Left ventricle myocardium superior (tissue), 1 donor: ENCODE results near the gene EEF1AKMT2. TPM values are rescaled to one million over a fixed set of nuclear protein-coding genes. Genes with fewer than 3 reads are reported as not detected.
A peak's percentile ranks its signal among the peaks of the same experiment; 100 is the strongest.

Experiments used
- ATAC-seq: fragments of 200-7000 bp; cut with Tn5 transposase; one replicate; pipeline ENCODE4 v1.9.1; 2020; ENCODE audit warnings: mild to moderate bottlenecking, moderate library complexity
- DNase-seq: peaks from one replicate; pipeline ENCODE4 v3.0.0-alpha.2; 2020
- intact Hi-C: fragments of 100-400 bp; cut with micrococcal nuclease; formaldehyde crosslinking; loops from one replicate; pipeline ENCODE4 v1.11.0; 2022
- total RNA-seq: library from RNA; stranded (reverse); fragmentation: NEBNext Ultra II Directional; extraction: Animal tissue kit (Norgen Biotek cat#: 25700); gene quantifications from one replicate; pipeline ENCODE4 v1.2.1, GENCODE V29; 2021
- donor health status: DM: no; HTN: yes; CAD: no; lungs with severe emphysema.

EEF1AKMT2 gene
- total RNA-seq, 1 donor from 2014 or later: 13.7 TPM

DNA sequence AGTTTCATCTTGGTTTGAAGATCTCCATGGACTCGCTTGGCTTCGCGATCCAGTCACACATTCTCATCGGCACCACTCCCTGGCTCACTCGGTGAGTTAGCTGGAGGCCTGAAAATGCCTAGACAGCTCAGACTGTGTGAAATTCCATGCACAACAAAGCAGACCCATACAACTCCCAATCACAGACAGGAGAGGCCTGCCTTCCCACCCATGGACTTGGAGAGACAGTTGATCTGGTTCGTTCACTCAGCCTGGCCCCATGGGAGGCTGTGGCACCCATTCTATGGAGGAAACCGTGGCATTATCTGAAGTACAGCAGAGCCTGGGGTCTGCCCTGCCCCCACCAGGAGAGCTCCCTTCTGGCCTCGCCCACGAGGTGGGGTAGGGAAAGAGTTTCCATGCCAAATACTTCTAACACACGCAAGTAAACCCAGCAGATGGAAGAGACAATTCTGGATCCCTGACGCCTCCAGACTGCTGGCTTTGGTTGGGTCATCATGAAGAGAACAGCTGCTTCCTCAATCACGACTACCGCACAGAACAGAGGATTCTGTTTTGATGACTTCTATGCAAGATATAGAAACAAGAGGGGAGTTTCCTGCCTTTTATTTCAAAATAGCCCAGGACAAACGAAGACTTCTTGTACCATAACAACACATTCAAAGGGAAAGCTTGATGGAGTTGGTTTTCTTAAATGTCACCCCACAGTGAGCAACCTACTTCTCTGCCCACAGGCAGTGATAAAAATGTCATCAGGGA lies 63.4 kb downstream of the EEF1AKMT2 start:
- DNase-seq (peak; percentile 49), ATAC-seq (peak; percentile 57)
- intact Hi-C loops: no loop called here

DNA sequence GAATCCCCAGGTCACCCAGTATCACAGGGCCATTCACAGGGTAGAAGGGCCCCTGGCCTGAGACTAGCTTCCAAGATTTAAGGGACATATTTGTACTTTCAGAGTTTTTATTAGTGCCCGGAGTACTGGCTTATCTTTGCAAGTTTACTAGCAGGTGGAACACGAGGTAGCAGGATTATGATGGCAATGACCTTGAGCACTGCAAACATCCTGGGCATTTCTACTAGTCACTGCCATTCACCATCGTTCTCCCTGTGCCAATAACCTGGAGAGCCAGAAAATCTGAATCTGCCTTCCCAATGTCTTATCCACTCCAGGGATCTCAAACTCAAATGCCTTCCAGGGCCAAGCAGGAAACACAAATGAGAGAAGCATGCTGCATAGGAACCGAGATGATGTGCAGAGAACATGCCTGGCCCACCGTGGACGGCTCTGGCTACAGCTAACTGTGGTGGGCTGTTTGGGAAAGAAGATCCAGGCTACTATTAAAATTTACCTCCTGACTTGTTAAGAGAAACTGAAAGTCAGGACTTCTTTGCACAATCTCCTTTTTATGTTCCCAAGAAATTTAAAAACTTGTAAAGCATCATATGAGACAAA lies 64.2 kb downstream of the EEF1AKMT2 start:
- ATAC-seq: no peak
- intact Hi-C loops: no loop called here
- no peak for DNase-seq

DNA sequence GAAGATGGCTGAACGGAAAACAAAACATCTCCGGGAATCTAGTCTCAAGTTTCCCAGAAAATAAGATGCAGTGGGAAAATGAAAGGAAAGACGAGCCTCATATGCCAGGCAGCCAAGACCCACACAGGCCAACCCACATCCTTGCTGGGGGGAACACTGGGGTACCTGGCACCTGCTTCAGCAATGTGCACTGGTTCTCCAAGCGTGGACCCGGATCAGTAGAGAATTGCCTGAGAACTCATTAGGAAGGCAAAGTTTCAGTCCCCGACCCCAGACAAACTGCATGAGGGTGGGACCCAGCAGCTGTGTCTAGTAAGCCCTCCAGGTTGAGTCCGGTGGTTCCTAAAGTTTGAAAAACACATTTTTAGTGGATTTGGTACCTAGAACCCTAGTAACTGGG lies 65.9 kb downstream of the EEF1AKMT2 start:
- intact Hi-C loops: no loop called here
- ATAC-seq (no peak), DNase-seq (no peak)

DNA sequence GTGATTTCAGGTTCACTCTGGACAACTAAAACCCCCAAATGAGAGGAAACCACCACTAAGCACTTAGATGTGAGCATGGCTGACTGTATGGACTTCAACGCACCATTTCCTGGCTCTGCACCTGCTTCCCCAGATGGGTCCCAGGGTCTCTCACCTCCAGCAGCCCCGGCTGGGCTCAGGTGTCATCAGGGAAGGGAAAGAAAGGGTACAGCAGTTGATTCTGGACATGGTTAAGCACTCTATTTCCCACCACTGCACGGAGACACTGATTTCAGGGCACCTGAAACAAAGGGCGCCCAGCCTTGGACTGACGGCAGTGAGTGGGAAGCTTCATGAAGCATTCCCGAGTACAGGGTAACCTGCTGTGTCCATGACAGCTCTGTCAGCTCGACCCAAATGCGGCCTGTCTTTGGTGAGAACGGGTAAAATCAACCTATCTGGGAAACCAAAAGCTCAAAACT lies 66.5 kb downstream of the EEF1AKMT2 start:
- intact Hi-C loops: no loop called here
- no peak for DNase-seq

DNA sequence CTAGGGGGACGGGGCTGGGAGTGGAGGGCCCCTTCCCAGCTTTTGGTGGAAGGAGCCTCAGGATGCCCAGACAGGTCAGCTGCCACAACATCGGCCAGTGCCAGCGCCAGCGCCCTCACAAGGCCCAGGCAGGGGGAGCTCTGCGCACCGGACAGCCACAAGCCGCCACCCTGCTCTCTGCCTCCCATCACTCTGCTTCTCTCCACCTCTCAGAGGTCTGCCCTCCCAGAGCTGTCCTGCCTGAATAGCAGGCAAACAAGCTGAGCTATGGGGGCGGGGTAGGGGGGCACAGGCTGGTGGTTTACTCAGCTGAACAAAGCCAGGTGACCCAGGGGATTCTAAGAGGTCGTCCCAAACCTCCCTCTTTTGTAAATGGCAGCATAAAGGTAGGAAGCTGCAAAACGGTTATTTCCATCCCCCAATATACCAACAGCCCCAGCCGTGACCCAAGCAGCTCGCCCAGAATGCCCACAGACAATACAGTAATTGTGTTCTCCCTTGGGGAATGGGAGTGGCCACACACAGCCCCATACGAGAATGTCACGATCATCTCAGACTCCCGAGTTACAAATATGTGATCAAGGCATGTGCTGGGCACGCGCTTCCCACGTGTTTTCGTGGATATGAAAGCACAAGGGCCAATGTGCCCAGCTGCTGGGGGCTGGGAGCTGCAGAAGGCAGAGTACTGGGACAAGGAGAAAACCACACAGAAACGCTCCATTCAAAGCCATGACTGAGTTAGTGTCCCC lies 67.2 kb downstream of the EEF1AKMT2 start:
- intact Hi-C loops: no loop called here

More for the DNA sequence above, 66.5 kb downstream of the EEF1AKMT2 start:
- ATAC-seq: no peak

DNA sequence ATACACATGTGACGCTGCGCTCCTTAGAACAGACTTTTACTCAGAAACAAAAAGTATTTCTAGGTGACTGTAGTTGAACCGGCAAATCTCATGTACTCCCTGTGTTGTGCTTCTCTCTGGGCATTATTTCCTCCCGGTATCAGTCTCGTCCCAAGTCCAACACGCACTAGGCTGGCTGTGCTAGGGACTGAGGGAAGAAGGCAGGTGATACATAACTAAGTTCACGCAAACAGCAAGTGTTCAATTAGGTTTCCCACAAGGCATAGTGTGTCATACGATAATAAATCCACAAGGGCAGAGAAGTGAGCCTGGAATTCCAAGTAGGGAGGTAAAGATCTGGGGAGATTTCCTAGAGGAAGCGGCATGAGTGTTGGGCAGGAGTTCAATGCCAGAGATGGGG lies 67.9 kb downstream of the EEF1AKMT2 start:
- no peak for DNase-seq
- no peak for ATAC-seq
- intact Hi-C loops: no loop called here

More for the DNA sequence above, 67.2 kb downstream of the EEF1AKMT2 start:
- ATAC-seq: no peak
- no peak for DNase-seq

DNA sequence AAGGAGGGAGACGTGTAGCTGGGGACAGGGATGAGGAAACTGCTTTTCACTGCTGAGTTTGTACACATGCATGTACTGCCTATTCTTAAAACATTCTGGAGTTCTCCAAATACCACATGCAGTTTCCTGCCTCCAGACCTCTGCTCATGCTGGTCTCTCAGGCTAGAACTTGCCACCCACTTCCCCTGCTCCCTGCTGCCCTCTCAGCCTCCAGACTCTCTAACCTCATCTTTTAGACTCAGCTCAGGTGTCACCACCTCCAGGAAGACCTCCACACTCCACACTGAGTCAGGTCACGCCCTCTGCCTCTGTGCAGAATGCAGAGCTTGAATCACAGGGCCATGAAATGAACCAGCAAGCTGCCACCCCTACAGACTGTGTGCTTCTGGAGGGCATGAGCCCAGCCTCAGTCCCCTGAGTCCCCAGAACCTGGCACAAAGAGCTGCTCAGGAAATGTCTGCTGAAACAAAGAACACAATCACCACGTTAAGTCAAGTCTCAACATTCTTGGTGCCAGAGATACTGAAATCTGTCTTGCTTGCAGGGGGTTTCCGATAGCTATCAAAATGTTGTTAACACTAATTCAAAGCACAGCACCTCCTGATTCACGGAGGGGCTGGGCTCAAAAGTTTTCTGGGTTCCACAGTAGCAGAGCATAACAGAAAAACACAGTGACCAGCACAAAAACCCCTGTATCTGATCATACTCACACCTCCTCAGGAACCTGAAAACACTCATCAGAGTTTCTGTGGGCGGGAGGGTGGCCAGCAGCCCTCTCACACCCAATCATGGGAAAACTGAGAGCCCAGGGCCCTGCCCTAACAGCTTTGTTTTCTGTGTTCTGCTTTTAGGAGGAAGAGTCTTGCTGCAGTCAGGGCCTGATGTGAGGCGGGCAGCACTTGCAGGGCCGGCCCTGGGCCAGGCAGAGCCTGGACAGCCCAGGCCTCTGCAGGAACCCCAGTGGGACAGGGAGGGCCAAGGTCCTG lies 68.6 kb downstream of the EEF1AKMT2 start:
- intact Hi-C loops: no loop called here
- DNase-seq (peak; percentile 75), ATAC-seq (peak; percentile 60)

DNA sequence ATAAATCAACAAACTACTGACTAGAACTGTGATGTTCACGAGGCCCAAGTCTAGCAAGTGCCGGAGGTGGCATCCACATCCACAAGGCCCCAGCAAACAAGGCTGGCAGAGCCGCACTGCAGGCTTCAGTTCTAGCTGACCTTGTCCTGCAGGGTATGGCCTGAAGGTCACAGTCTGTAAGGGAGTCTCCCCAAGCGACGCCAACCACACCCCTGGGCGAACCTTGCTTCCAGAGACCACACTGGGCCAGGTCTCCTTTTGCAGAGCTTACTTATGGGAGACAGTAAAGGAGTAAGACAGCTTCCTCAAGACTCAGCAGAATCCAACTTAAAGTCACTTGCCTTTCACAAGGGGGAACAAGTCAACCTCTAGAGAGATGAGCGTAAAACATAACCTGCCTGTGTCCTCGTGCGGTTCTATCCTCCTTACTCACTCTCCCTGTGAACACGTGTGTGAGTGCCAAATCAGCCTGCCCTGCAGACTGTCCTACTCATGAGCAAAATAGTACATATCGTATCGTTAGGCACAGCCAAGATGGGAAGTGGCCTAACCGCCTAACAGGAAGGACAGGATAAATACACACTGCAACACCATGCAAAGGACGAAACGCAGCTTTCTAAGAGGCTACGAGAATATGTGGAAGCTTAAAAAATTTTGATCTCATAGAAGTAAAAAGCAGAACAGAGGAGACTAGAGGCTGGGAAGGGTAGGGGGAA lies 70.2 kb downstream of the EEF1AKMT2 start:
- DNase-seq (peak; percentile 71), ATAC-seq (peak; percentile 81)
- intact Hi-C loops: no loop called here

DNA sequence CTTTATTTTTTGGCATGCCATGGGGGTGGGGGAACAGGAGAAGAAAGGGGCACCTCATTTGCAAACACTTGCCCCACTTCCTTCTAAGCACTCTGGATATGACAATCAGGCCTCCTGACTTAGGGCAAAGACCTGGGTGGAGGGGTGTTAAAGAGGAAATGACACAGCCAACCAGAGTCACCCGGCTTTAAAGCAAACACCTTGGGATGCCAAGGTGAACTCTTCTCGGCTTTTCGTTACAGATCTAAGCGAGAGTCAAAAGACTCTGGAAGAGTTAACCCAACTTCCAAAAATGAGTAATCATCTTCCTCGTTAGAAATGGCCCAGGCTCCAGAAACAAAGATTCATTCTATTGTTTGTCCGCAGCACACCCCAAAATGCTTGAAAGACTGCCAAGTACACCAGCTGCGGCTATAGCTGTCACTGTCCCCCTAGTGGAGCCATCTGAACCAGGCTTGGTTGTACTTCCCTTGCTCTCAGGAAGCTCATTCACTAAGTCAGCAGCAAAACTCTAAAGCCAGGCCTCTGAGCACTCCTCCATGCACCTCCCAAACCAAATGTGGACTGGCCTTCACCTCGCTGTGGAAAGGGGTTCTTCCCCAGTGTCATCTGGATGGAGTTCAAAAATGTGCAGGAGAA lies 72.4 kb downstream of the EEF1AKMT2 start:
- DNase-seq: peak; percentile 60
- intact Hi-C loops: no loop called here
- ATAC-seq: peak; percentile 32

DNA sequence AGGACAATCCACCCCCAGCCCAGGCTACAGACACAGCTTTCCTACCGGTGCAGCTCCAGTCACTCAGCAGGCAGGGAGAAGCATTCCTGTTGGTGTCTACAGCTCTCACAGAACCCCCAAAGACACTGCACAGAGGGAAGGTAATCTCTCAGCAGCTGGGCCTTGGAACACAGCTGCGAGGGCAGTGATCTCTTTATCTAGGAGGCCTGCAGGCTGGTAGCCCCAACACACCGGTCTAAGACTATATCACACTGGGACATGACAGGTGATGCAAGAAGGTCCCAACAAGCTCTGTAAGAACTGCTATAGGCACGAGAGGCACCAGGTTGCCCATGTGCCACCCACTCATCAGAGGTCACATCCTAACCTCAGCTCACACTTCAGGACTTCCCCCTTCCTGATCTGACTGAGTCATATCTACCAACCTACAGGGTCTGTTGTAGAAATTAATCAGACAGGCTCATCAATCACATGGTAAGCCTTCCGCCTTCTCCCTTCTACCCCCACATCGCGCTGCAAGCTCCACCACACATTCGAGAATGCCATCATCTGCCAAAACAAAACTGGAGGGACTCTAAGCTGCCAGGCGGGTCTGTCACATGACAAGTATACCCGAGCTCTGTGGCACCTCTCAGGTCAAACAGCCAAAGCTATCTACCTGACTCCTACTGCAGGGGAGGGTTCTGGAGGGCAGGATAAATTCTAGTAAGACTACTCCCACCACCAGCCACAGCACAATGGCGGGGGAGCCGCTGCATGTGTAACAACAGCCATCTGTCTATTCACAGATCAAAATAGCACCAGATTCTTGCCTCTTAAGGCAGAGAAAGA lies 73.6 kb downstream of the EEF1AKMT2 start:
- DNase-seq: no peak
- intact Hi-C loops: no loop called here
- peak; percentile 15 for ATAC-seq

DNA sequence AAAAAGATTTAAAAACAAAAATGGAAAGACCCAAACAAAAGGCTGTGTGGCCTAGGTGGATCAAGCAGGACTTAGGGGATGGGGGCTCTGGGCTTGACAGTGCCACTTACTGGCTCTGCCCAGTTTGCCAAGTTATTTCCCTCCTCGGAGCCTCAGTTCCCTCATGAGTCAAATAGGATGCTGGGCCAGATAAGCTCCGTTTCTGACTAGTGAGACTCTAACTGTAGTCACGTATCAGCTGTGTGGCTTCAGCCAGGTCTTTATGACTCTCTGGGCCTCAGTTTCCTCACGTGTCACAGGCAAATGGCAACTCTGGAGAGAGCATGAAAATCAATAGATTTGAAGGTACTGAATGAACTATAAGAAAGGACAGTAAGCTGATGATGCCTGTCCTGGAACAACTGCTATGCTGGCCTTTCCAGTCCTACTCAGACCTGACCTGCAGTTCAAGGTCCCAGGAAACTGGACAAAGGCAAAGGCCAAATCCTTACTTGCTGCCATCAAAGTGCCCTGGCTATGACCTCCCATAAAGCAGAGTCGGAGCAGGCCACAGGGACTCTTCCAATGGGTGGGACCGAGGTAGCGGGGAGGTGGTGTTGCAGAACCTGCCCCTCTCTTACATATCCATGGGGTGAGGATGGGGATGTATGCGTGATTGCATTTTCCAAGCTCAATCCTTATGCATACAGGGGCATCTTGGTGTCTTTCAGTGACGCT lies 74.5 kb downstream of the EEF1AKMT2 start:
- ATAC-seq (no peak), DNase-seq (no peak)
- intact Hi-C loops: no loop called here

DNA sequence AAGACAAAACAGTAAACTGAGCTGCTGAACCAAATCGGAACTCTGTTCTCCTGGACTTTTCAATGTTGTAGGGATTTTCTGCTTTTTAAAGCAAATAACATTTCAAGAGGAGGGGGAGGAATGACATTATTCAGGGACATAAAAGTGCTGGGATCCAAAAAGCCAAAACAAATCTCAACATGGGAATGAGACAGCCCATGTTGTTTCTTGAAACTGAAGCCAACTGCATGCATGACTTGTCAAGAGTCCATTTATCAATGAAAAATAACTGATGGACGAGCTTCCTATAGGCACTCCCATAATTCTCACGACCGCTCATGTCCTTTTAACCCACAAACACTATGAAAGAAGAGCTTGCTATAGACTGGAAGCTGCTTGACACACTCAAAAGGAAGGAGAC lies 75.3 kb downstream of the EEF1AKMT2 start:
- intact Hi-C loops: no loop called here
- no peak for DNase-seq

DNA sequence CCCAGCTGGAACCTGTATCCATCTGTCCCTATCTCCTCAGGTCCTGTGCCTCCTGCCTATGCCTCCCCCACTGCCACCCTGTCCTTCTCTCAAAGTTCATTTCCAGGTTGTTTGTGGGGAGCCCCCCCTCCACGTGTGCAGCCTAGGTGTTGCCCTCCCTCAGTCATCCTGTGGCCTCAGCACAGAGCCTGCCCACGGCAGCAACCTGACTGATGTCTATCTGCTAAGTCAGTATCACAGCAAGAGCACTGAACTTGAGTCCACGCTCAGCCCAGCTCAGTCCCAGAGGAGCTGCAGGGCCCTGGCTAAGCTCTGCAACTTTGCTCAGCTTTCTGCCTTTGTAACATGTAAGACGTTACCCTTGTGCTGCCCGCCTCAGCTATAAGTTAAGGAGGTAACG lies 76.2 kb downstream of the EEF1AKMT2 start:
- intact Hi-C loops: no loop called here
- DNase-seq: no peak
- no peak for ATAC-seq

More for the DNA sequence above, 75.3 kb downstream of the EEF1AKMT2 start:
- ATAC-seq: no peak

DNA sequence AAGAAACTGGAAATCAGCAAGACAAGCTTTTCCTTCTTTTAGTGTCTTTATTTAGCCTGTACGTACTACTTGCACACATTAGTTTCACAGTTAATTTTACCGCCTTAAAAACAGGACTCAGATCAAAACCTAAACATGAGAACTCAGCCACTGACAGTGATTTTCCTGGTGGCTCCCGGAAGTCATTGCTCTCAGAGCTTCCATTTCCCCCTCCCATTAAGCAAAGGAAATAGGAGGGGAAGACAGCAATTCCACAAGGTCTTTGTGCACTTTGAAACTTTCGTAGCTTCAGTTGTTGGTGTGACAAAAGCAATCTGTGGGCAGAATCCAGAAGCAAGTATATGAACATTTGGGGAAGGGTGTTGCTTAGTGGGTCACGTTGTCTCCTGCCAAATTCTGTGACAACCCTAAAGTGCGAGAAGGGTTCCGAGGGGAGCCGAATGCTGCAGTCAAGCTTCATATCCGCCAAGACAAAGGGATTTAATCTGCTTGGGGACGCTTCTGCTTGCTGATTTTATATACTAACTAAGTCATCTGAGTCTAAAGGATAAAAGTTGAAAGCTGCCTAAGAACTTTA lies 77.9 kb downstream of the EEF1AKMT2 start:
- intact Hi-C loops: no loop called here
- DNase-seq: no peak
- ATAC-seq: no peak

DNA sequence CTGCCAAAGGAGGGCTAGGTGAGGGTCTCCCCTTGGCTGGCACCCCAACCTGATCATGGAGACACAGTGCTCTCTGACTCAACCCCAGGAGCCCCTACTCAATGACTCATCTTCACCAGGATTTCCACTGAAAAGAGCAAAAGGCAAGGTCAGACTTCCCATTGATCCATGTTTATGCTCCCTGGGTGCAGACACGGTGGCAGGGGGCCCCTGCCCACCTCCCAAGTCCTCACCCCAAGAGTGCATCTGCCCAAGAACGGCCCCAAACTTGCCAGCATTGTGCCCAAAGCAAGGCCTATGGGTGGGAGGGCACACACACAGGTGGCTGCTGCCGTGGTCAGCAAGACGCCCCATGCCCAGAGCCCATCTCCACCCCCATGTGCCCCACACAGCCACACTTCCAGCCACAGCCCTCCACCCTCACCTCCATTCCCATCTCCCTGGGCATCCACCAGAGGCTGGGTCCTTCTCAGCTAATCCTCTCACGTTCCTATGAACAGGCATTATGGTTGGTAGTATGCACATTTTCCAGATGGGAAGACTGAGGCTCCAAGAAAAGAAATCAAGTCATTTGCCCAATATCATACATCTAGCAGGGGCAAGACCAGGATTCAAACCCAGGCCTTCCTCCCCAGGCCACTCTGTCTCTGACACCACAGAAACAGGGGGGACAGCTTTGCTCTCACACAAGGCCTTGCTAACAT lies 78.8 kb downstream of the EEF1AKMT2 start:
- ATAC-seq (no peak), DNase-seq (no peak)
- intact Hi-C loops: no loop called here

DNA sequence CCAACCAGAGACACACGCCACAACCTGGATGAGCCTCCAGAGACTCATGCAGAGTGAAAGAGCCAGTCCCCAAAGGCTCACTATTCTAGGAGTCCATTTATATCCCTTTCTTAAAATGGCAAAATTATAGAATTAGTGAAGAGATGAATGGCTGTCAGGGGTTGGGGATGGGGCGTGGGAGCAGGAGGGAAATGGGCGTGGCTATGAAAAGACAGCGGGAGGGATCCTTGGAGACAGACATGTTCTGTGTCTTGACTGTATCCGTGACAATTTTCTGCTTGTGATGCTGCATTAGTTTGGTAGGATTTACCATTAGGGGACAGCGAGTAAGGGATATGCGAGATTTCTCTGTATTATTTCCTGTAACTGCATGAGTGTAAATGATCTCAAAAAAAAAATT lies 80.5 kb downstream of the EEF1AKMT2 start:
- no peak for ATAC-seq
- intact Hi-C loops: no loop called here
- DNase-seq: no peak
